K562 (cell line): ENCODE measurements around the gene CUX1. TPM values are rescaled to one million over a fixed set of nuclear protein-coding genes. Genes with fewer than 3 reads are reported as not detected.

Source experiments
- BACH1 ChIP-seq: fragments of 200-800 bp; sonication (Bioruptor generic); IDR thresholded peaks from 2 replicates; pipeline ENCODE4 v1.6.1; 2016; ENCODE audit warnings: missing genetic modification characterization, missing compliant biosample characterization
- CCAR2 ChIP-seq: fragments of 200-400 bp; formaldehyde crosslinking; IDR thresholded peaks from 2 replicates; pipeline ENCODE4 v1.6.1; 2017; ENCODE audit warnings: mild to moderate bottlenecking, low read depth, low read length
- ESRRA ChIP-seq: fragments of 450-650 bp; IDR thresholded peaks from 2 replicates; pipeline ENCODE4 v1.6.1; 2014; ENCODE audit warnings: low read depth, mild to moderate bottlenecking, moderate library complexity, borderline replicate concordance
- NUFIP1 ChIP-seq: fragments of 450-650 bp; IDR thresholded peaks from 2 replicates; pipeline ENCODE4 v1.6.1; 2018; ENCODE audit not compliant: partially characterized antibody
- OTX1 ChIP-seq: fragments of 450-650 bp; formaldehyde crosslinking; IDR thresholded peaks from 2 replicates; pipeline ENCODE4 v1.4.0; 2022; ENCODE audit warnings: mild to moderate bottlenecking
- PRPF4 ChIP-seq: fragments of 200-400 bp; formaldehyde crosslinking; IDR thresholded peaks from one replicate; pipeline ENCODE4 v1.6.1; 2017; ENCODE audit warnings: low read length, low read depth, mild to moderate bottlenecking; ENCODE audit not compliant: insufficient read depth, poor library complexity, severe bottlenecking
- TAF15 ChIP-seq: fragments of 200-400 bp; formaldehyde crosslinking; IDR thresholded peaks from 2 replicates; pipeline ENCODE4 v1.6.1; 2017; ENCODE audit warnings: mild to moderate bottlenecking, low read depth, low read length, moderate library complexity
- TFAM ChIP-seq: fragments of 250-450 bp; sonication (Bioruptor Pico); conservative IDR thresholded peaks from 2 replicates; pipeline ENCODE4 v1.5.0; 2021; ENCODE audit warnings: mild to moderate bottlenecking, moderate library complexity
- ZFX ChIP-seq: sonication (generic); formaldehyde crosslinking; IDR thresholded peaks from 2 replicates; pipeline ENCODE4 v1.8.0; 2022; ENCODE audit warnings: mild to moderate bottlenecking, missing genetic modification reagents, moderate library complexity
- ZNF12 ChIP-seq: sonication (generic); formaldehyde crosslinking; IDR thresholded peaks from 2 replicates; pipeline ENCODE4 v1.4.0; 2020; ENCODE audit warnings: mild to moderate bottlenecking, missing genetic modification reagents
- ZNF184 ChIP-seq: sonication (generic); formaldehyde crosslinking; IDR thresholded peaks from 2 replicates; pipeline ENCODE4 v1.5.0; 2020; ENCODE audit warnings: missing genetic modification reagents
- ZNF23 ChIP-seq: fragments of 250-450 bp; sonication (Bioruptor Pico); IDR thresholded peaks from 2 replicates; pipeline ENCODE4 v1.4.0; 2020; ENCODE audit warnings: mild to moderate bottlenecking
- polyA plus RNA-seq, 8 experiments: library from polyadenylated mRNA; depleted of rRNA in 4 of 8; stranded (reverse) in 5 of 8; unstranded in 3 of 8; fragments of >200 nt; fragmentation: Nextera tagmentation in 2 of 8; fragmentation: Illumina TruSeq in 1 of 8; extraction: Ambion mirVana in 2 of 8; extraction: Trizol in 1 of 8; gene quantifications; 2 replicates each; pipeline versions ENCODE4 v1.2.1 to v1.2.3, GENCODE V29; 2011 to 2014; ENCODE audit warnings: inconsistent platforms in 1 of 8, missing spikeins in 1 of 8
- total RNA-seq, 7 experiments: library from RNA; depleted of rRNA in 6 of 7; stranded (reverse); fragments of >200 nt in 6 of 7; fragmentation: Illumina TruSeq in 2 of 7; extraction: Trizol in 2 of 7; gene quantifications; 2 replicates each; pipeline versions ENCODE4 v1.2.1 to v1.2.3, GENCODE V29; 2011 to 2021; ENCODE audit warnings: low replicate concordance in 1 of 7
- TF ChIP-seq, protein P1 (sequence below): IDR thresholded peaks from 2 replicates; pipeline ENCODE4 v1.6.1; 2014; ENCODE audit warnings: antibody characterized with exemption
- TF ChIP-seq, protein P2 (sequence below): fragments of 250-450 bp; sonication (Bioruptor Pico); IDR thresholded peaks from 2 replicates; pipeline ENCODE4 v1.5.0; 2021
- TF ChIP-seq, protein P3 (sequence below): fragments of 450-650 bp; IDR thresholded peaks from 2 replicates; pipeline ENCODE4 v1.7.1; 2018; ENCODE audit warnings: mild to moderate bottlenecking, low read depth; ENCODE audit not compliant: partially characterized antibody
- TF ChIP-seq, protein P4 (sequence below): fragments of 250-450 bp; sonication (Bioruptor Pico); IDR thresholded peaks from 2 replicates; pipeline ENCODE4 v1.8.0; 2021; ENCODE audit warnings: mild to moderate bottlenecking, moderate library complexity
- TF ChIP-seq, protein P5 (sequence below), 2 experiments: IDR thresholded peaks in 1 of 2; conservative IDR thresholded peaks in 1 of 2; 2 replicates each; pipeline ENCODE4 v1.6.1; 2016; ENCODE audit warnings: low read depth in 2 of 2, mild to moderate bottlenecking in 1 of 2, missing compliant biosample characterization in 1 of 2, missing genetic modification characterization in 1 of 2, moderate library complexity in 1 of 2

The CUX1 gene
- total and polyA plus RNA-seq, 9 of the 15 experiments (the other 6 are each of a cell fraction or from before 2014, with no cell fraction given), result 3.6 to 55.3 (median 25.2) TPM

DNA sequence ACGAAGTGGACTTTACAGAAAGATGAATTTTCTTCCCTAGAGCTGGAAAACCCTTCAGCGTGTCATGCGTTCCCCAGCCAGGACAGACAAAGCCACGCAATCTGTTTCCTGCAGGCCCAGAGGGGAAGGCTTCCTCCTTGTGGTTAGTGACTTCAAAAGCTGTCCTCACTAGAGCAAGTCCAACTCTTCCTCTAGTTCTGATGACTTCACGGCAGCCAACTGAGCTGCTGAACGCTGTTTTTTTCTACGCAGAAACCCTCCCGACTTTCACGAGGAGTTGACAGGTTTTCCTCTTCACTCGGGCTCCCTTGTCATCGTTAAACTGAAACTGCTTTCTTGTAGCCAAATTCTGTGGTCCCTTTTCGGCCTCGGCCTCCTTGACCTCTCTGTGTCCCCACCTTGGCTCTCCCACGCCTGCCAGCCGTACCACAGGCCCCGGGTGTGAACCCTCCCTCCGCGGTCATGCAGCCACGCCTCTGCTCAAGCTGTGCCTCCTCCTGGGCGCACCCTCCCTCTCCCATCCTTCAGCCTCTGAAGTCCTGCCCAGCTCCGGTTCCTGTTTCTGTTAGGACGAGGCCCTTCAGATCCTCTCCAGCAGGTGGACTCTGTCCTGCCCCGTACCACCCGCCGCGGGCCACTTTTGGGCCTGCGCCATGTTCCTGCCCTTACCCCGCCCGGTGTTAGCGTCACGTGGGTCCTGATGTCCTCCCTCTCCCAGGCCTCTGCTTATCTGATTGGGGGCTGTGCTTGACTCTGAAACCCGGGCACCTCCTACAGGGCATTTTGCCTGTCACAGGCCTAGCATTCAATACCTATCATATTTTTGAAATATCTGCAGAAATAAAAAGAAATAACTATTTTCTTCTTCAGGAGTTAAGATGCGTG, 39.3 kb downstream of the CUX1 start (continued):
- TF ChIP-seq, protein P1, sequence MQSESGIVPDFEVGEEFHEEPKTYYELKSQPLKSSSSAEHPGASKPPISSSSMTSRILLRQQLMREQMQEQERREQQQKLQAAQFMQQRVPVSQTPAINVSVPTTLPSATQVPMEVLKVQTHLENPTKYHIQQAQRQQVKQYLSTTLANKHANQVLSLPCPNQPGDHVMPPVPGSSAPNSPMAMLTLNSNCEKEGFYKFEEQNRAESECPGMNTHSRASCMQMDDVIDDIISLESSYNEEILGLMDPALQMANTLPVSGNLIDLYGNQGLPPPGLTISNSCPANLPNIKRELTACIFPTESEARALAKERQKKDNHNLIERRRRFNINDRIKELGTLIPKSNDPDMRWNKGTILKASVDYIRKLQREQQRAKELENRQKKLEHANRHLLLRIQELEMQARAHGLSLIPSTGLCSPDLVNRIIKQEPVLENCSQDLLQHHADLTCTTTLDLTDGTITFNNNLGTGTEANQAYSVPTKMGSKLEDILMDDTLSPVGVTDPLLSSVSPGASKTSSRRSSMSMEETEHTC, result peak; percentile 88
- TF ChIP-seq PRPF4 (no peak), TAF15 (no peak), NUFIP1 (peak; percentile 66), BACH1 (tag) (0 out of 2 replicates have a peak, but pooled peaks have one; percentile 48), ZNF23 (CRISPR knock-in tag) (no peak), TFAM (CRISPR knock-in tag) (no peak), ZFX (CRISPR knock-in tag) (peak; percentile 89), ESRRA (peak; percentile 94), OTX1 (CRISPR knock-in tag) (no peak; the same call in 1 of the 2 replicates), ZNF12 (CRISPR knock-in tag) (no peak), ZNF184 (CRISPR knock-in tag) (no peak), CCAR2 (0 out of 2 replicates have a peak, but pooled peaks have one; percentile 55)
- TF ChIP-seq, protein P2, sequence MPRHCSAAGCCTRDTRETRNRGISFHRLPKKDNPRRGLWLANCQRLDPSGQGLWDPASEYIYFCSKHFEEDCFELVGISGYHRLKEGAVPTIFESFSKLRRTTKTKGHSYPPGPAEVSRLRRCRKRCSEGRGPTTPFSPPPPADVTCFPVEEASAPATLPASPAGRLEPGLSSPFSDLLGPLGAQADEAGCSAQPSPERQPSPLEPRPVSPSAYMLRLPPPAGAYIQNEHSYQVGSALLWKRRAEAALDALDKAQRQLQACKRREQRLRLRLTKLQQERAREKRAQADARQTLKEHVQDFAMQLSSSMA (CRISPR knock-in tag), result no peak
- TF ChIP-seq, protein P3, sequence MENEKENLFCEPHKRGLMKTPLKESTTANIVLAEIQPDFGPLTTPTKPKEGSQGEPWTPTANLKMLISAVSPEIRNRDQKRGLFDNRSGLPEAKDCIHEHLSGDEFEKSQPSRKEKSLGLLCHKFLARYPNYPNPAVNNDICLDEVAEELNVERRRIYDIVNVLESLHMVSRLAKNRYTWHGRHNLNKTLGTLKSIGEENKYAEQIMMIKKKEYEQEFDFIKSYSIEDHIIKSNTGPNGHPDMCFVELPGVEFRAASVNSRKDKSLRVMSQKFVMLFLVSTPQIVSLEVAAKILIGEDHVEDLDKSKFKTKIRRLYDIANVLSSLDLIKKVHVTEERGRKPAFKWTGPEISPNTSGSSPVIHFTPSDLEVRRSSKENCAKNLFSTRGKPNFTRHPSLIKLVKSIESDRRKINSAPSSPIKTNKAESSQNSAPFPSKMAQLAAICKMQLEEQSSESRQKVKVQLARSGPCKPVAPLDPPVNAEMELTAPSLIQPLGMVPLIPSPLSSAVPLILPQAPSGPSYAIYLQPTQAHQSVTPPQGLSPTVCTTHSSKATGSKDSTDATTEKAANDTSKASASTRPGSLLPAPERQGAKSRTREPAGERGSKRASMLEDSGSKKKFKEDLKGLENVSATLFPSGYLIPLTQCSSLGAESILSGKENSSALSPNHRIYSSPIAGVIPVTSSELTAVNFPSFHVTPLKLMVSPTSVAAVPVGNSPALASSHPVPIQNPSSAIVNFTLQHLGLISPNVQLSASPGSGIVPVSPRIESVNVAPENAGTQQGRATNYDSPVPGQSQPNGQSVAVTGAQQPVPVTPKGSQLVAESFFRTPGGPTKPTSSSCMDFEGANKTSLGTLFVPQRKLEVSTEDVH, result no peak
- TF ChIP-seq, protein P4, sequence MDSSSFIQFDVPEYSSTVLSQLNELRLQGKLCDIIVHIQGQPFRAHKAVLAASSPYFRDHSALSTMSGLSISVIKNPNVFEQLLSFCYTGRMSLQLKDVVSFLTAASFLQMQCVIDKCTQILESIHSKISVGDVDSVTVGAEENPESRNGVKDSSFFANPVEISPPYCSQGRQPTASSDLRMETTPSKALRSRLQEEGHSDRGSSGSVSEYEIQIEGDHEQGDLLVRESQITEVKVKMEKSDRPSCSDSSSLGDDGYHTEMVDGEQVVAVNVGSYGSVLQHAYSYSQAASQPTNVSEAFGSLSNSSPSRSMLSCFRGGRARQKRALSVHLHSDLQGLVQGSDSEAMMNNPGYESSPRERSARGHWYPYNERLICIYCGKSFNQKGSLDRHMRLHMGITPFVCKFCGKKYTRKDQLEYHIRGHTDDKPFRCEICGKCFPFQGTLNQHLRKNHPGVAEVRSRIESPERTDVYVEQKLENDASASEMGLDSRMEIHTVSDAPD (CRISPR knock-in tag), result no peak
- TF ChIP-seq, protein P5, sequence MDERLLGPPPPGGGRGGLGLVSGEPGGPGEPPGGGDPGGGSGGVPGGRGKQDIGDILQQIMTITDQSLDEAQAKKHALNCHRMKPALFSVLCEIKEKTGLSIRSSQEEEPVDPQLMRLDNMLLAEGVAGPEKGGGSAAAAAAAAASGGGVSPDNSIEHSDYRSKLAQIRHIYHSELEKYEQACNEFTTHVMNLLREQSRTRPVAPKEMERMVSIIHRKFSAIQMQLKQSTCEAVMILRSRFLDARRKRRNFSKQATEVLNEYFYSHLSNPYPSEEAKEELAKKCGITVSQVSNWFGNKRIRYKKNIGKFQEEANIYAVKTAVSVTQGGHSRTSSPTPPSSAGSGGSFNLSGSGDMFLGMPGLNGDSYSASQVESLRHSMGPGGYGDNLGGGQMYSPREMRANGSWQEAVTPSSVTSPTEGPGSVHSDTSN (CRISPR knock-in tag; IDR thresholded peaks at IDR 0.05; ENCODE audit: low read depth), result no peak
- TF ChIP-seq, protein P5 (tag; conservative IDR thresholded peaks at IDR 0.05; ENCODE audit: low read depth), result no peak
